A673 (cell line): ENCODE measurements around the gene PKNOX2.

Source experiments
- CTCF ChIP-seq: fragments of 300-800, 200-600 bp; sonication (generic); conservative IDR thresholded peaks from 2 replicates; pipeline ENCODE4 v1.5.1; 2017; ENCODE audit warnings: low read depth, mild to moderate bottlenecking, antibody characterized with exemption, low read length, moderate library complexity, mixed read lengths
- EZH2 ChIP-seq: fragments of 200-600 bp; sonication (generic); IDR thresholded peaks from 2 replicates; pipeline ENCODE4 v1.6.1; 2017; ENCODE audit warnings: borderline replicate concordance, low read depth, mild to moderate bottlenecking, mixed read lengths, antibody characterized with exemption, low read length; ENCODE audit not compliant: poor library complexity, severe bottlenecking

DNA sequence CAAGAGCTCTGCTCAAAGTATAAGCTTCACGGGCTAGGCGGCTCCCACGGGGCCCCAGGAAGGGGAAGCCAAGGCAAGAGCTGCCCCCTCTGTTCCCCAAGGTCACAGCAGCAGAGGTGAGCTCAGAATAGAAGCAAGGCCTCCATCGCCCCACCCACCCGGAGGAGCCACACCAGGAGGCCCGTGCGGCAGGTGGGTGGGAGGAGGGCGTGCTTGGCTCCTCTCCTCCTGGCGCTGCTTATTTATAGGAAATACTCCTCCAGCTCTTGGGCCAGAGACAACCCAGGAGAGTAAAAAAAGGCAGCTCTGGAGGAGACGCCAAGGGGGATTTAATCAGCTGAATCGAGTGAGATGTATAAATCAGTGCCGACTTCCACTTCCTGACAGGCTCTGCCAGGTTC lies 243.8 kb downstream of the PKNOX2 start:
- TF ChIP-seq EZH2 (no peak), CTCF (no peak)
